Right lobe of liver (tissue), 6 donors: Measurements from ENCODE around the gene THPO. TPM values are rescaled to one million over a fixed set of nuclear protein-coding genes. Genes with fewer than 3 reads are reported as not detected.
A peak's percentile ranks its signal among the peaks of the same experiment; 100 is the strongest.

Experiments used
- ATAC-seq, 4 donors: fragments of 200-7000 bp; cut with Tn5 transposase; one replicate each; pipeline ENCODE4 v1.9.1; 2020; ENCODE audit warnings: mild to moderate bottlenecking in 4 of 4, moderate library complexity in 4 of 4
- DNase-seq, 3 donors: peaks; one replicate each; pipeline ENCODE4 v3.0.0-alpha.2; 2020
- H3K27ac ChIP-seq, 3 donors: fragments of 200-600 bp; one replicate each; pipeline ENCODE4 v1.8.0; 2022
- H3K27me3 ChIP-seq, 2 donors: fragments of 200-600 bp; one replicate each; pipeline ENCODE4 v1.8.0; 2022
- H3K36me3 ChIP-seq, 4 donors: fragments of 200-600 bp; sonication (generic) in 1 of 4; one replicate each; pipeline versions ENCODE4 v1.5.1 to v1.8.0; 2017 to 2022; ENCODE audit warnings: control low read depth in 1 of 4
- H3K4me1 ChIP-seq, 4 donors: fragments of 200-600 bp; sonication (generic) in 1 of 4; one replicate each; pipeline versions ENCODE4 v1.5.1 to v1.8.0; 2017 to 2022; ENCODE audit warnings: control low read depth in 1 of 4
- H3K4me3 ChIP-seq, 3 donors: fragments of 200-600 bp; one replicate each; pipeline ENCODE4 v1.8.0; 2022
- H3K9me3 ChIP-seq, 4 donors: fragments of 200-600 bp; sonication (generic) in 1 of 4; one replicate each; pipeline versions ENCODE4 v1.5.1 to v1.8.0; 2017 to 2022; ENCODE audit warnings: control low read depth in 1 of 4
- CTCF ChIP-seq, 4 donors: fragments of 200-600 bp in 3 of 4; fragments of 450-650 bp in 1 of 4; IDR thresholded peaks; one replicate each; pipeline versions ENCODE4 v1.5.1 to v1.8.0; 2016 to 2022; ENCODE audit warnings: antibody characterized with exemption in 4 of 4, mild to moderate bottlenecking in 2 of 4
- POLR2A ChIP-seq: fragments of 450-650 bp; IDR thresholded peaks from one replicate; pipeline ENCODE4 v1.6.1; 2017; ENCODE audit warnings: antibody characterized with exemption, mild to moderate bottlenecking
- WGBS: methylation state at CpG from one replicate; pipeline ENCODE4 v1.1.6; 2018; ENCODE audit warnings: low coverage, low lambda C conversion rate; ENCODE audit not compliant: insufficient coverage; ENCODE audit errors: missing lambda C conversion rate; 5-methylcytosine and 5-hydroxymethylcytosine counted together
- intact Hi-C, 2 donors: fragments of 100-400 bp; cut with DNase I; formaldehyde crosslinking; loops; one replicate each; pipeline versions ENCODE4 v1.11.2 to v1.14.1; 2022
- total RNA-seq, 6 experiments: library from RNA; depleted of rRNA in 2 of 6; stranded (reverse); fragments of >200 nt in 2 of 6; fragmentation: NEBNext Ultra II Directional in 3 of 6; extraction: Animal tissue kit (Norgen Biotek cat#: 25700) in 3 of 6; gene quantifications; one replicate each; pipeline versions ENCODE4 v1.1.0 to v1.2.4, GENCODE V29; 2016 to 2023
- donor health status: DM: no; HTN: yes; CAD: no.
- donor health status: DM: no; HTN: no; CAD: no.
- donor health status: DM: no; HTN: no; CAD: no.
- donor health status: DM: no; HTN: yes; CAD: no.
- donor health status: DM: no; HTN: yes; CAD: no.

Gene THPO
- total RNA-seq, 6 experiments from 2014 or later, result 8.2 to 12.1 (median 10.5) TPM

GRCh38 chr3:184358921-184359350 lies 19.1 kb downstream of the THPO start:
- no peak overlapping the region for H3K4me3 ChIP-seq
- no peaks in the 10 kb centered on the region for H3K27me3 ChIP-seq
- no peak overlapping the region for H3K27ac ChIP-seq
- intact Hi-C loops, result no loop called here
- H3K36me3 ChIP-seq, result no peaks in the 10 kb centered on the region
- WGBS, result 46% methylated on average over 6 of the region's 14 CpGs
- DNase-seq, result peak in 2 of 3 donors; percentile 42 to 47
- peaks cover 0 to 12% (median 3%) of the 10 kb centered on the region in 4 donors for H3K4me1 ChIP-seq
- no peak for ATAC-seq
- TF ChIP-seq CTCF (IDR thresholded peaks at IDR 0.05) (no peak), POLR2A (no peak)
- H3K9me3 ChIP-seq, result no peaks in the 10 kb centered on the region

- no peak for ATAC-seq
- Histone ChIP-seq H3K9me3 (no peaks in the 10 kb centered on the region), H3K36me3 (no peaks in the 10 kb centered on the region), H3K4me1 (peaks cover 0 to 7% (median 2%) of the 10 kb centered on the region in 4 donors), H3K27me3 (no peaks in the 10 kb centered on the region), H3K27ac (no peak overlapping the region), H3K4me3 (no peak overlapping the region)
- intact Hi-C loops, result no loop called here
- peak in 1 of 3 donors; percentile 37 for DNase-seq
- WGBS, result 86% methylated on average over 2 of the region's 12 CpGs
- TF ChIP-seq POLR2A (no peak), CTCF (IDR thresholded peaks at IDR 0.05) (no peak)
Measured at GRCh38 chr3:184358124-184358767, 19.8 kb downstream of the THPO start.

GRCh38 chr3:184357248-184358123 lies 20.5 kb downstream of the THPO start:
- no peaks in the 10 kb centered on the region for H3K36me3 ChIP-seq
- intact Hi-C loops, result no loop called here

More at GRCh38 chr3:184357248-184358123, 20.5 kb downstream of the THPO start:
- no peaks in the 10 kb centered on the region for H3K9me3 ChIP-seq
- WGBS, result 83% methylated on average over 11 of the region's 24 CpGs
- TF ChIP-seq CTCF (IDR thresholded peaks at IDR 0.05) (no peak), POLR2A (no peak)
- H3K4me1 ChIP-seq, result peaks cover 0 to 9% (median 3%) of the 10 kb centered on the region in 4 donors
- no peak overlapping the region for H3K4me3 ChIP-seq
- no peaks in the 10 kb centered on the region for H3K27me3 ChIP-seq
- DNase-seq, result peak in 1 of 3 donors; percentile 35
- ATAC-seq, result no peak
- no peak overlapping the region for H3K27ac ChIP-seq
